GM20000 (cell line): Measurements from ENCODE around the gene ABLIM2.

Experiments used
- DNase-seq: peaks from one replicate; pipeline ENCODE4 v3.0.0; 2012; ENCODE audit warnings: low spot score
- CTCF ChIP-seq: IDR thresholded peaks from 2 replicates; pipeline ENCODE4 v1.5.1; 2012; ENCODE audit warnings: mild to moderate bottlenecking, control low read depth; ENCODE audit errors: extremely low read depth, missing control alignments

Gene ABLIM2

GRCh38 chr4:7937006-7937405 lies 221.6 kb downstream of the ABLIM2 start:
- no peak for TF ChIP-seq CTCF
- no peak for DNase-seq

GRCh38 chr4:7933651-7934510 lies 224.7 kb downstream of the ABLIM2 start:
- no peak for TF ChIP-seq CTCF

GRCh38 chr4:7932287-7932686 lies 226.3 kb downstream of the ABLIM2 start:
- no peak for TF ChIP-seq CTCF
- DNase-seq, result no peak

More at GRCh38 chr4:7933651-7934510, 224.7 kb downstream of the ABLIM2 start:
- DNase-seq, result no peak

- no peak for DNase-seq
Observed at GRCh38 chr4:7929118-7929951, 229.3 kb downstream of the ABLIM2 start.

GRCh38 chr4:7928711-7929110 lies 229.9 kb downstream of the ABLIM2 start:
- no peak for DNase-seq
- TF ChIP-seq CTCF, result no peak

More at GRCh38 chr4:7929118-7929951, 229.3 kb downstream of the ABLIM2 start:
- no peak for TF ChIP-seq CTCF

GRCh38 chr4:7926822-7927221 lies 231.8 kb downstream of the ABLIM2 start:
- no peak for TF ChIP-seq CTCF
- no peak for DNase-seq

GRCh38 chr4:7924570-7924969 lies 234.0 kb downstream of the ABLIM2 start:
- no peak for TF ChIP-seq CTCF
- no peak for DNase-seq
